ENCODE results near the gene TTC21B. TPM values are rescaled to one million over a fixed set of nuclear protein-coding genes. Genes with fewer than 3 reads are reported as not detected.

The TTC21B gene
- total RNA-seq, 2 experiments from 2014 or later, result 13.8 to 20.2 TPM

DNA sequence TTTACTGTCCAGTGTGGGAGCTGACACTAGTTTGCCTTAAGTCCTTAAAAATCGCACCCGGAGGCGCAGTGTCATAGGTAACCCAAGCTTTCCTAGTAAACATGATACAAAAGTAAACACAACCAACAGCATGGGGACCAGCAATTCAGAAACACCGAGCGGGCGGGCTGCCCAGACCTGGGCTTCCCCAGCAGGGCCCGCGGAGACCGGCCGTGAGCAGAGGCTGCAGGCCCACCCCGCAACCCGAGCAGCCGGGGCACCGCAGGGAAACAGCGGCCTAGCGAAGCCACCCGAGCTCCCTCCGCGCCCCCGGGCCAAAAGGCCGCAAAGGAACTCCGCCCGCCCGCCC is 296 bp downstream of the TTC21B start:
- peaks cover 11% of the 10 kb centered on the region for H3K4me1 Mint-ChIP-seq
- H3K9me3 Mint-ChIP-seq (ENCODE audit: low read depth), result no peaks in the 10 kb centered on the region
- H3K4me3 Mint-ChIP-seq, result no peak overlapping the region
- CTCF ChIA-PET, result interaction anchor here (0.6 to 1.9 kb wide), 13 partner anchors 8 to 229 kb away, joined by 3 to 10 read pairs (median 4); partner anchors contain the start of gene SCN1A
- no peak for ATAC-seq
- peaks cover 3% of the 10 kb centered on the region for H3K36me3 Mint-ChIP-seq
- H3K27me3 Mint-ChIP-seq, result no peaks in the 10 kb centered on the region
- no peak overlapping the region for H3K27ac Mint-ChIP-seq
- no peak for DNase-seq

DNA sequence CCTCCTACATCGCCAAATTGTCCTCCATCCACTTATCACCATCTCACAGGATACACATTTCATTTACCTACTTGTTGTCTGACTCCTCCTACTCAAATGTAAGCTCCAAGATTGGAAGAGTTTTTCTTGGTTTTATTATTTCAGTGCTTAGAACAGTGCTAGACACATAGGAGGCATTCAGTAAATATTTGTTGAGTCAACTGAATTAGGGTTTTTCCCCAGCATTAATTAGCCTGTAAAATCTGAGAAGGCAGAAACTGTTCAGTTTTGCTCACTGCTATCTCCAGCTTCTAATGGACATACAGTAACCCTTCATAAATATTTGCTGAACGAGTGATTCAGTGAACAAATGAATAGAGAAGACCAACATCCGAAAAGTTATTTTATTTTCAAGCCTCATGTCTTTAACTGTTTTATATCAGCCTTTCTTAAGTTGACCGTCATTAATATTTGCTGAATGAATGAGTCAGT is 800 bp downstream of the TTC21B start:
- CTCF ChIA-PET, result interaction anchor here (1.0 to 1.9 kb wide), 12 partner anchors 18 to 175 kb away, joined by 3 to 10 read pairs (median 4); partner anchors contain the start of gene SCN1A
- Mint-ChIP-seq H3K27me3 (no peaks in the 10 kb centered on the region), H3K4me1 (peaks cover 11% of the 10 kb centered on the region), H3K27ac (no peak overlapping the region), H3K9me3 (ENCODE audit: low read depth) (no peaks in the 10 kb centered on the region), H3K4me3 (no peak overlapping the region), H3K36me3 (peaks cover 5% of the 10 kb centered on the region)
- ATAC-seq, result no peak
- no peak for DNase-seq

DNA sequence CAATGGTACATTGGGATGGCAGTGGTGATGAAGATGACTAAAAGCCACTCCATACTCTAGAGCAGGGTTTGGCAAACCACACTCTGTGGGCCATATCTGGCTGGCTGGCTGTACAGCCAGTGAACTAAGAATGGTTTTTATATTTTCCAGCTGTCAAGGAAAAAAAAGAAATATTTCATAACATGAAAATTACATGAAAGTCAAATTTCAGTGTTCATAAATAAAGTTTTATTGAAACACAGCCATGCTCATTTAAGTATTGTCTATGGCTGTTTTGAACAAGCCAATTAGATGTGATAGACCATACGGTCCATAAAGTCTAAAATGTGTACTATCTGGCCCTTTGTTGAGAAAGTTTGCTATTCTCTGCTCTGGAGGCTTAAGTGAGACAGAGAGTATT is 1.5 kb downstream of the TTC21B start:
- Mint-ChIP-seq H3K4me1 (peaks cover 14% of the 10 kb centered on the region), H3K4me3 (no peak overlapping the region), H3K27ac (no peak overlapping the region), H3K27me3 (no peaks in the 10 kb centered on the region), H3K9me3 (ENCODE audit: low read depth) (no peaks in the 10 kb centered on the region), H3K36me3 (peaks cover 9% of the 10 kb centered on the region)
- ATAC-seq (no peak), DNase-seq (no peak)
- CTCF ChIA-PET, result interaction anchor here (1.0 to 1.9 kb wide), 3 partner anchors 38 to 174 kb away, joined by 3 to 4 read pairs (median 3); no protein-coding TSS in a partner anchor

DNA sequence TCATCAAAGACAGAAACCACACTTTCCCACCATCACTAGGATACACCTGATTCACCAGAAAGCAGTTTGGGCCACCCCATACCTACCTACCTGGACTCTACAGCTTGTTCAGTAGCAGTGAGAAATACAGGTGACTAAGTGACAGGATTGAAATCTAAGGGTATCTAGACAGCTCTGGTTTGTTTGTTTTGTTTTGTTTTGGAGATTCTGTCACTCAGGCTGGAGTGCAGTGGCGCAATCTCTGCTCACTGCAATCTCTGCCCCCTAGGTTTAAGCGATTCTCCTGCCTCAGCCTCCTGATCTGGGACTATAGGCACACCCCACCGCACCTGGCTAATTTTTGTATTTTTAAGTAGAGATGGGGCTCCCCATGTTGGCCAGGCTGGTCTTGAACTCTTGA is 3.1 kb downstream of the TTC21B start:
- peaks cover 9% of the 10 kb centered on the region for H3K36me3 Mint-ChIP-seq
- no peak for DNase-seq
- no peak for ATAC-seq
- no peak overlapping the region for H3K27ac Mint-ChIP-seq
- CTCF ChIA-PET, result interaction anchor here (1.0 kb wide), 1 partner anchor 9 kb away, joined by 3 read pairs; no protein-coding TSS in a partner anchor
- peaks cover 14% of the 10 kb centered on the region for H3K4me1 Mint-ChIP-seq
- no peaks in the 10 kb centered on the region for H3K9me3 Mint-ChIP-seq (ENCODE audit: low read depth)
- no peaks in the 10 kb centered on the region for H3K27me3 Mint-ChIP-seq
- H3K4me3 Mint-ChIP-seq, result no peak overlapping the region

DNA sequence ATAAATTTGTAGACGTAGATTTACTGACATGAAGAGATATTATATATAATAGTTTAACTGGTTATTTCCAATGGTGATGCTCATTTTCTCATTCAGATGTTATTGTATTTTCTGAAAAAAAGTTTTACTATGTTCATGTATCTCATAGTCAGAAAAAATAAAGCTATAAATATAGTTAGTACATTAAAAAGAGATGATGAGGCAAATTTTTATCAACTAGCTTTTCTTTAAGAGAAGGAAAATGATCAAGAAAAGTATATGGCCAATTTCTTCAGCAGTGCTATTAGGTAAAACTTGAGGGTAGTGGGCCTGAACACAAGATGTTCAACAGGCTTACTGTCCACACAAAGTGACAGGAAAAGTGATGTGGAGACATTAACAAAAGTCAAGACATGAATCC is 11.7 kb downstream of the TTC21B start:
- Mint-ChIP-seq H3K4me1 (no peaks in the 10 kb centered on the region), H3K4me3 (no peak overlapping the region), H3K9me3 (ENCODE audit: low read depth) (no peaks in the 10 kb centered on the region), H3K27me3 (no peaks in the 10 kb centered on the region), H3K36me3 (peaks cover 42% of the 10 kb centered on the region), H3K27ac (no peak overlapping the region)
- DNase-seq, result no peak
- no peak for ATAC-seq
- CTCF ChIA-PET, result no interaction called here

DNA sequence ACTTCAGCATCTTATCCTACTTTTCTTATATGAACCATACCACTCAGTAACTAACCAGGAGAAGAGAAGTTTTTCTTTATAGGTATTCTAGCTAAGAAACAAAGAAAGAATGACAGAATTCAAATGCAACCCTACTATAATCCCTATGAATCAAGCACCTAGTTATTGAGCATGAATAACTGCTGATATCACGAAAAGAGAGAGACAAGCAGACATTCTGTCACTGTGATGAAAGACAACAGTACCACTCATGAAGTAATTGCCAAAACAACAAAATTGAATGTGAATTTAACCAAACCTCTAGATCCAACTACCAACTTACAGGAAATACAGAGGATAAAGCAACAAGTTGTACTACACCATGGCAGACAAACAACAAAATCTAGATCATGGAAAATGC is 15.3 kb downstream of the TTC21B start:
- Mint-ChIP-seq H3K4me3 (no peak overlapping the region), H3K4me1 (no peaks in the 10 kb centered on the region), H3K27me3 (no peaks in the 10 kb centered on the region), H3K36me3 (peaks cover 45% of the 10 kb centered on the region), H3K9me3 (ENCODE audit: low read depth) (no peaks in the 10 kb centered on the region), H3K27ac (no peak overlapping the region)
- DNase-seq (no peak), ATAC-seq (no peak)
- CTCF ChIA-PET, result interaction anchor here (1.5 kb wide), 1 partner anchor 35 kb away, joined by 3 read pairs; no protein-coding TSS in a partner anchor

DNA sequence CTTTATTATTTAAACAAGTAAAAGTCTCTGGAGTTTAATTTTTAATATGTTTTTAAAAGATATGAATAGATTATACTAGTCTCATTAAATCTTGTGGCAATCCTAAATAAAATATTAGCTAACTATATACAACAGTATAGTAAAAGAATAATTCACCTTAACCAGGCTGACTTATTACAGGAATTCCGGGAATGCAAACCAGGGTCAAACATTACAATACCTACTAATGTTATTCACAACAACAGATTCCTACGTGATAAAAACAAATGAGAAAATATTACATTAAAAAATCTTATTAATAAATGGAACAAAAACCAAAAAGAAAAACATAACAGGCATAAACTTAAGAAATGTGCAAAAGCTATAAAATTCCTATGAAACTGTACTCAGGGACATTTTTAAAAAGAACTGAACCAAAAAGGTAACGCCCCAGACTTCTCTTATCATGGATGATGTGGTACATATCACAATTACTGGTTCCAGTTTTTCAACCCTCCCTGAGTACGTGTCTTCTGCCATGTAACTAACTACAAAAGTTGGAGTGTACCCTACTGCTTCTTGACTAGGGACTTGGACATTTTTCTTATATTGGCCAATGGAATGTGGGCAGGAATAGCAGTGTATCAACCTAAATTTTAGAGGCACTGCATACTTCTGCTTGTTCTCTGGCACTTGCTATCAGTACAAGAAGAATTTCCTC is 20.2 kb downstream of the TTC21B start:
- DNase-seq (no peak), ATAC-seq (no peak)
- no peaks in the 10 kb centered on the region for H3K4me1 Mint-ChIP-seq
- no peaks in the 10 kb centered on the region for H3K27me3 Mint-ChIP-seq
- CTCF ChIA-PET, result no interaction called here
- no peak overlapping the region for H3K27ac Mint-ChIP-seq
- H3K36me3 Mint-ChIP-seq, result peaks cover 26% of the 10 kb centered on the region
- no peak overlapping the region for H3K4me3 Mint-ChIP-seq
- no peaks in the 10 kb centered on the region for H3K9me3 Mint-ChIP-seq (ENCODE audit: low read depth)

DNA sequence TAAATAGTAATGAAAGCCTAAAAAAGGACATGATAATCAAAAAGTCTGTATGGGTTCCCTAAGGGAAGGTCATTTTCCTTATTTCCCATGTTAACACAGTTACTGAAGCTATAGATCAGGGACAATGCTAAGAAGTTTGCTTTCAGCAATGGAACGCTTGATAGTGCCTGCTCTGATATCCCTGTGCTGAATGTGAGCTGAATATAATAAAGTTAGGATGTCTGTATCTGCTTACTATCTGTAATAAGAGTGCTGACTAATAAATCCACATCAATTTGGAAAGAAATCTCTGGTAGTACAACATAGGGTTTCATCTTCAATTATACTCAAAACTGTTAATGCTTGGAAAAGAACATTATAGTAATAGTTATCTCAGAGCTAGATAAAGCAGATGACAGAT is 25.8 kb downstream of the TTC21B start:
- H3K36me3 Mint-ChIP-seq, result peaks cover 23% of the 10 kb centered on the region
- H3K4me3 Mint-ChIP-seq, result no peak overlapping the region
- ATAC-seq, result no peak
- no peak overlapping the region for H3K27ac Mint-ChIP-seq
- DNase-seq, result no peak
- CTCF ChIA-PET, result no interaction called here
- no peaks in the 10 kb centered on the region for H3K27me3 Mint-ChIP-seq
- no peaks in the 10 kb centered on the region for H3K9me3 Mint-ChIP-seq (ENCODE audit: low read depth)
- H3K4me1 Mint-ChIP-seq, result peaks cover 1% of the 10 kb centered on the region

- Mint-ChIP-seq H3K36me3 (peaks cover 26% of the 10 kb centered on the region), H3K9me3 (ENCODE audit: low read depth) (no peaks in the 10 kb centered on the region), H3K4me1 (peaks cover 2% of the 10 kb centered on the region), H3K27ac (no peak overlapping the region), H3K4me3 (no peak overlapping the region), H3K27me3 (no peaks in the 10 kb centered on the region)
- ATAC-seq (no peak), DNase-seq (no peak)
- CTCF ChIA-PET, result no interaction called here
Measured at GRCh38 chr2:165927353-165927752, 26.2 kb downstream of the TTC21B start.

DNA sequence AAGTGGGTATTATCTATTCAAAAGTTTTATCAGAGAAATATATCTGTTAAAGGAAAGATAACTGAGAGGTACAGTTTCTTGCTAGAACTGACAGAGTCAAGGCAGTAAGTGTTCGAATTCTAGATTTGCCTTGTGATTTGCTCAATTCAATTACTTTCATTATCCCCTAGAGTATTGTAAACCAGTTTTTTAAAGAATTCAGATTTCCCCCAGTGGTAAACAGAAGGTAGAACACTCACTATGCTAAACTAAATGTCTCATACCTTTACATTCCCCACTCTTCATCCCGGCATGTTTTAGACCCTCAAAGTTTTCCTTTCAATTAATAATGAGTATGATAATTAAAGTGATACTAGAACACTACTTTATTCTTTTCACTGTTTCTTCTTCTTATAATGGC is 28.6 kb downstream of the TTC21B start:
- no peak overlapping the region for H3K27ac Mint-ChIP-seq
- peaks cover 32% of the 10 kb centered on the region for H3K36me3 Mint-ChIP-seq
- H3K4me1 Mint-ChIP-seq, result peaks cover 16% of the 10 kb centered on the region
- CTCF ChIA-PET, result no interaction called here
- DNase-seq (no peak), ATAC-seq (no peak)
- no peak overlapping the region for H3K4me3 Mint-ChIP-seq
- H3K27me3 Mint-ChIP-seq, result no peaks in the 10 kb centered on the region
- no peaks in the 10 kb centered on the region for H3K9me3 Mint-ChIP-seq (ENCODE audit: low read depth)

DNA sequence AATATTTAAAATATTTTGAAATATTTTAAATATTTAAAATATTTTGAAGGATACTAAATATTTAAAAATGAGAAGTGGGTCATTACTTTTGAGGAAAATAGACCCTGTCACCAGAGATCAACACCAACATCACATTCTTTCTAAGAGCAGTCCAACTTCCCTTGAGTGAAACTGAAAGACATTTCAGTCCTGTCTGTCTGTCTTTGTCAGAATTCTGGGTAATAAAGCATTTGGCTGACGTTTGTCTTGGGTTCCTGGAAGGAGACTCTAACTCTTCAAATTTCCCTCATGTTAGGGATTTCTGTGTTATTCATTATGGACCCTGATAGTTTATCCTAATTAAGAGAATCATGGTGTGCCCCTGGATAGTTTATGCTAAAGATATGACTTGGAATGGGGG is 32.8 kb downstream of the TTC21B start:
- peaks cover 28% of the 10 kb centered on the region for H3K4me1 Mint-ChIP-seq
- peak overlapping the region; percentile 78 for H3K27ac Mint-ChIP-seq
- DNase-seq (no peak), ATAC-seq (peak; percentile 69)
- CTCF ChIA-PET, result no interaction called here
- no peaks in the 10 kb centered on the region for H3K27me3 Mint-ChIP-seq
- no peak overlapping the region for H3K4me3 Mint-ChIP-seq
- no peaks in the 10 kb centered on the region for H3K9me3 Mint-ChIP-seq (ENCODE audit: low read depth)
- peaks cover 30% of the 10 kb centered on the region for H3K36me3 Mint-ChIP-seq

DNA sequence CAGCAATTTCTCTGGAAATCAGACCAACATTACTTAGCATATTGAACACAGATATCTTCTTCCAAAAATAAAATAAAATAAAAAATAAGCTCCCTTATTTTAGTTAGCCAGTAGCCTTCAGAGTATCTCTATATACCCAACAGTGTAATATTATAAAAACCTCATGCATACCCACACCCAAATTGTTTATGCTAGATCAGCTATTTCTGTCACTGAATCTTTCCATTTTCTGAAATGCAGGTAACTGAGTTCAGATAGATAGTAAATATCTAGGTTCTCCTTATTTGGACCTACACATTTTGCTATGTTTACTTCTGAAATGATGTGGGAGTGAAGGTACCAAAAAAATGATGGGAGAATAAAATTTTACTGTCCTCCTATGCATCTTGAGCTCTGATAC is 39.9 kb downstream of the TTC21B start:
- peaks cover 3% of the 10 kb centered on the region for H3K4me1 Mint-ChIP-seq
- H3K27ac Mint-ChIP-seq, result no peak overlapping the region
- peaks cover 27% of the 10 kb centered on the region for H3K36me3 Mint-ChIP-seq
- CTCF ChIA-PET, result no interaction called here
- no peaks in the 10 kb centered on the region for H3K9me3 Mint-ChIP-seq (ENCODE audit: low read depth)
- DNase-seq (no peak), ATAC-seq (no peak)
- no peaks in the 10 kb centered on the region for H3K27me3 Mint-ChIP-seq
- no peak overlapping the region for H3K4me3 Mint-ChIP-seq

DNA sequence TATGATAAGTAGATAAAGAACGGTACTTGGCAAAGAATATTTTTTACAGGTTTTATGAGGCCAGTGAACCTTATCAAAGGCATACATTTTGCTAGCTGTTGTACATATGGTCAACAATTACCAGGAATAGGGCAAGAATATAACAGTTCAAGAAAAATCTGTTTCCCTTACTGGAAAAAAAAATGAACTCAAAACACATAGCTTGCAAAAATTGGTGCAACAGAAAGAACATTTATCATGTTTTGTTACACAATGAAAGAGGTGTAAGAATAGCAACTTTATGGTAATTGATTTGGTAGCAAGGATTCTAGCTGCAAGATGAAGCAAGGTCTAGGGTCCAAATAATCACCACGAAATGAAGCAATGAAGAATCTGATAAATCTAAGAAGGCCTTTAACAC is 41.6 kb downstream of the TTC21B start:
- ATAC-seq, result no peak
- Mint-ChIP-seq H3K4me3 (no peak overlapping the region), H3K9me3 (ENCODE audit: low read depth) (no peaks in the 10 kb centered on the region), H3K36me3 (peaks cover 26% of the 10 kb centered on the region), H3K27ac (no peak overlapping the region), H3K4me1 (no peaks in the 10 kb centered on the region), H3K27me3 (no peaks in the 10 kb centered on the region)
- CTCF ChIA-PET, result interaction anchor here (0.8 kb wide), 1 partner anchor 19 kb away, joined by 3 read pairs; no protein-coding TSS in a partner anchor
- no peak for DNase-seq

- CTCF ChIA-PET, result interaction anchor here (0.9 to 1.5 kb wide), 4 partner anchors 14 to 42 kb away, joined by 3 to 5 read pairs (median 4); partner anchors contain the start of gene TTC21B
- Mint-ChIP-seq H3K36me3 (peaks cover 26% of the 10 kb centered on the region), H3K27me3 (no peaks in the 10 kb centered on the region), H3K4me1 (no peaks in the 10 kb centered on the region), H3K27ac (no peak overlapping the region), H3K9me3 (ENCODE audit: low read depth) (no peaks in the 10 kb centered on the region), H3K4me3 (no peak overlapping the region)
- DNase-seq (no peak), ATAC-seq (no peak)
Measured at GRCh38 chr2:165911231-165911630, 42.3 kb downstream of the TTC21B start.
